CD8-positive, alpha-beta memory T cell (primary cell): Measurements from ENCODE around the gene IGSF3. TPM values are rescaled to one million over a fixed set of nuclear protein-coding genes. Genes with fewer than 3 reads are reported as not detected.

Experiments used
- CTCF ChIA-PET: fragments of 350-600 bp; sonication (Branson Sonifier 250); formaldehyde crosslinking; loops from one replicate; lab custom pipeline; 2021; ENCODE audit warnings: antibody characterized with exemption; lab: Charles Lee
- POLR2A ChIA-PET: fragments of 350-600 bp; sonication (Branson Sonifier 250); formaldehyde crosslinking; loops from one replicate; lab custom pipeline; 2021; ENCODE audit warnings: antibody characterized with exemption; lab: Charles Lee
- DNase-seq, 5 donors: peaks; one replicate each; pipeline versions ENCODE4 v3.0.0 to v3.0.0-alpha.2; 2020 to 2022; ENCODE audit warnings: mixed read lengths in 1 of 5
- H3K27ac ChIP-seq: one replicate; pipeline ENCODE4 v1.7.0; 2013; ENCODE audit warnings: low read depth, mild to moderate bottlenecking, low read length, moderate library complexity
- H3K27me3 ChIP-seq: 2 replicates; pipeline ENCODE4 v1.7.0; 2013; ENCODE audit warnings: low read length, mild to moderate bottlenecking; ENCODE audit not compliant: insufficient read depth, poor library complexity, severe bottlenecking
- H3K36me3 ChIP-seq: 2 replicates; pipeline ENCODE4 v1.7.0; 2013; ENCODE audit warnings: mild to moderate bottlenecking, low read length, moderate library complexity; ENCODE audit not compliant: insufficient read depth
- H3K4me1 ChIP-seq: 2 replicates; pipeline ENCODE4 v1.7.0; 2013; ENCODE audit warnings: mild to moderate bottlenecking, low read length, moderate library complexity; ENCODE audit not compliant: insufficient read depth
- H3K4me3 ChIP-seq: 2 replicates; pipeline ENCODE4 v1.7.0; 2013; ENCODE audit warnings: mild to moderate bottlenecking, low read length
- H3K9me3 ChIP-seq: 2 replicates; pipeline ENCODE4 v1.7.0; 2013; ENCODE audit warnings: mild to moderate bottlenecking, low read length
- H3K27ac Mint-ChIP-seq, 8 donors: one replicate each; pipeline ENCODE4 v1.8.0; 2020 to 2021; ENCODE audit warnings: mixed read lengths in 8 of 8, mild to moderate bottlenecking in 6 of 8, inconsistent platforms in 3 of 8, moderate library complexity in 3 of 8
- H3K27me3 Mint-ChIP-seq, 2 donors: one replicate each; pipeline ENCODE4 v1.8.0; 2020 to 2021; ENCODE audit warnings: mixed read lengths in 2 of 2, mild to moderate bottlenecking in 1 of 2, moderate library complexity in 1 of 2
- H3K36me3 Mint-ChIP-seq, 3 donors: one replicate each; pipeline ENCODE4 v1.8.0; 2020 to 2021; ENCODE audit warnings: mixed read lengths in 3 of 3, inconsistent platforms in 1 of 3, mild to moderate bottlenecking in 1 of 3
- H3K4me1 Mint-ChIP-seq, 3 donors: one replicate each; pipeline ENCODE4 v1.8.0; 2020 to 2021; ENCODE audit warnings: mixed read lengths in 3 of 3, inconsistent platforms in 1 of 3, mild to moderate bottlenecking in 1 of 3
- H3K4me3 Mint-ChIP-seq, 7 donors: one replicate each; pipeline ENCODE4 v1.8.0; 2020 to 2021; ENCODE audit warnings: mixed read lengths in 7 of 7, mild to moderate bottlenecking in 6 of 7, moderate library complexity in 4 of 7, inconsistent platforms in 2 of 7
- H3K9me3 Mint-ChIP-seq, 5 donors: one replicate each; pipeline ENCODE4 v1.8.0; 2020 to 2022; ENCODE audit warnings: mixed read lengths in 5 of 5, mild to moderate bottlenecking in 3 of 5, moderate library complexity in 2 of 5, inconsistent platforms in 1 of 5
- polyA plus RNA-seq: library from polyadenylated mRNA; unstranded; fragments of 300-500 nt; fragmentation: Illumina TruSeq; gene quantifications from one replicate; pipeline ENCODE4 v1.2.3, GENCODE V29; 2021
- total RNA-seq, 2 experiments: library from RNA; stranded (reverse); gene quantifications; one replicate each; pipeline ENCODE4 v1.2.3, GENCODE V29; 2021

IGSF3 gene
- total and polyA plus RNA-seq, 3 experiments from 2014 or later = 1.8 to 2.0 TPM; not detected in 1

DNA sequence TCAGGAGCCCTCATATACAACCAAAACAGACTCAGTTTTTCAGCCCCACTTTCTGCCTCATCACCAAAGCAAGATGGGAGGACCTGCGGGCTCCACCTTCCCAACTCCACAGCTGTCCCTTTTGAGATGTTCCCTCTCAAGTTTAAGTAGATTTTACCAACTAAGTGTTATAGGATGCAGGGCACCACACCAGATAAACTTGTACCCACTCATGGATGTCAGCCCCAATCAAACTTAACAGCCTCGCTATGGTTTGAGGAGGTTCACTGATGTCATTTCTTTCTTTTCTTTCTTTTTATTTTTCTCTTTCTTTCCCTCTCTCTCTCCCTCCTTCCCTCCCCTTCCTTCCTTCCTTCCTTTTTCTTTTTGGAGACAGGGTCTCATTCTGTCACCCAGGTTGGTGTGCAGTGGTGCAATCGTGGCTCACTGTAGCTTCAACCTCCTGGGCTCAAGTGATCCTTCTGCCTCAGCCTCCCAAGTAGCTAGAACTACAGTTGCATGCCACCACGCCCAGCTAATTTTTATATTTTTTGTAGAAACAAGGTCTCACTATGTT is 110.1 kb downstream of the IGSF3 start:
- peaks cover 37% of the 10 kb centered on the region for H3K4me1 ChIP-seq
- no peaks in the 10 kb centered on the region for H3K36me3 ChIP-seq
- Mint-ChIP-seq H3K27ac (peak overlapping the region; percentile 62 to 89 (median 81)), H3K4me3 (peak overlapping the region in 4 of 7 donors; percentile 9 to 69 (median 44)), H3K27me3 (no peaks in the 10 kb centered on the region), H3K36me3 (peaks cover under 1 to 2% (median 2%) of the 10 kb centered on the region in 3 donors), H3K9me3 (peaks cover 0 to 1% (median under 1%) of the 10 kb centered on the region in 5 donors), H3K4me1 (peaks cover 75 to 94% (median 93%) of the 10 kb centered on the region in 3 donors)
- no peak for DNase-seq
- ChIA-PET POLR2A (interaction anchor here (0.7 to 1.4 kb wide), 3 partner anchors 19 to 1099 kb away, joined by 3 to 6 read pairs (median 6); no protein-coding TSS in a partner anchor), CTCF (interaction anchor here (1.2 to 2.1 kb wide), 3 partner anchors 12 to 17 kb away, joined by 3 to 9 read pairs (median 5); partner anchors contain the start of gene CD58)
- no peak overlapping the region for H3K4me3 ChIP-seq
- H3K9me3 ChIP-seq = no peaks in the 10 kb centered on the region
- H3K27me3 ChIP-seq = no peaks in the 10 kb centered on the region
- H3K27ac ChIP-seq = no peak overlapping the region

GRCh38 chr1:116556289-116557006 is 111.1 kb downstream of the IGSF3 start:
- ChIA-PET POLR2A (interaction anchor here (0.7 to 1.4 kb wide), 3 partner anchors 18 to 386 kb away, joined by 3 to 8 read pairs (median 6); no protein-coding TSS in a partner anchor), CTCF (interaction anchor here (0.7 to 1.5 kb wide), 4 partner anchors 13 to 39 kb away, joined by 3 to 5 read pairs (median 3); partner anchors contain the start of gene CD58)
- H3K4me1 Mint-ChIP-seq = peaks cover 75 to 94% (median 94%) of the 10 kb centered on the region in 3 donors
- Histone ChIP-seq H3K27ac (peak overlapping the region; percentile 44), H3K4me3 (no peak overlapping the region), H3K27me3 (no peaks in the 10 kb centered on the region), H3K9me3 (no peaks in the 10 kb centered on the region), H3K36me3 (no peaks in the 10 kb centered on the region), H3K4me1 (peaks cover 37% of the 10 kb centered on the region)
- DNase-seq = peak in 4 of 5 donors; percentile 53 to 87 (median 66)
- H3K36me3 Mint-ChIP-seq = no peaks in the 10 kb centered on the region
- H3K27me3 Mint-ChIP-seq = no peaks in the 10 kb centered on the region
- H3K27ac Mint-ChIP-seq = peak overlapping the region; percentile 73 to 89 (median 88)
- H3K9me3 Mint-ChIP-seq = no peaks in the 10 kb centered on the region
- peak overlapping the region; percentile 1 to 77 (median 55) for H3K4me3 Mint-ChIP-seq

DNA sequence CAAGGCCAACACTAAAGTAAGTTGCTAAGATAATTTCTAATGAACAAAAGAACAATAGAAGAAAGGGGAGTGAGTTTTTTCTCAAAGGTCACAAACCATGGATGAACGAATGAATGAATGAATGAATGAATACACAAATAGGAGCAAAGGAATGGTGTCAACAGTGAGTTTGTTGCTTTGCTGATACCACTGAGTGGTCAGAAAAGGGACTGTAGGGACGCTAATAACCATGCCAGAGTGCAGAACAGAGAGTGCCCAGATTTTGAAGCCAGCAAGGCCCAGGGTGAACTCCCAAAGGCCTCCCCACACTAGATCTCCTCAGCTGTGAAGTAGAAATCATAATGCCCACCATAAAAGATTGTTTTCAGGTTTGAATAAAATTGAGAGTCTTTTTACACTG is 112.6 kb downstream of the IGSF3 start:
- Mint-ChIP-seq H3K4me1 (peaks cover 76 to 93% (median 93%) of the 10 kb centered on the region in 3 donors), H3K4me3 (peak overlapping the region in 4 of 7 donors; percentile 17 to 75 (median 30)), H3K36me3 (peaks cover 0 to 2% (median 0%) of the 10 kb centered on the region in 3 donors), H3K27ac (peak overlapping the region; percentile 2 to 87 (median 75)), H3K9me3 (no peaks in the 10 kb centered on the region), H3K27me3 (no peaks in the 10 kb centered on the region)
- Histone ChIP-seq H3K9me3 (no peaks in the 10 kb centered on the region), H3K27me3 (no peaks in the 10 kb centered on the region), H3K4me1 (peaks cover 29% of the 10 kb centered on the region), H3K27ac (no peak overlapping the region), H3K4me3 (no peak overlapping the region), H3K36me3 (no peaks in the 10 kb centered on the region)
- no peak for DNase-seq
- POLR2A ChIA-PET = no interaction called here
- CTCF ChIA-PET = no interaction called here

DNA sequence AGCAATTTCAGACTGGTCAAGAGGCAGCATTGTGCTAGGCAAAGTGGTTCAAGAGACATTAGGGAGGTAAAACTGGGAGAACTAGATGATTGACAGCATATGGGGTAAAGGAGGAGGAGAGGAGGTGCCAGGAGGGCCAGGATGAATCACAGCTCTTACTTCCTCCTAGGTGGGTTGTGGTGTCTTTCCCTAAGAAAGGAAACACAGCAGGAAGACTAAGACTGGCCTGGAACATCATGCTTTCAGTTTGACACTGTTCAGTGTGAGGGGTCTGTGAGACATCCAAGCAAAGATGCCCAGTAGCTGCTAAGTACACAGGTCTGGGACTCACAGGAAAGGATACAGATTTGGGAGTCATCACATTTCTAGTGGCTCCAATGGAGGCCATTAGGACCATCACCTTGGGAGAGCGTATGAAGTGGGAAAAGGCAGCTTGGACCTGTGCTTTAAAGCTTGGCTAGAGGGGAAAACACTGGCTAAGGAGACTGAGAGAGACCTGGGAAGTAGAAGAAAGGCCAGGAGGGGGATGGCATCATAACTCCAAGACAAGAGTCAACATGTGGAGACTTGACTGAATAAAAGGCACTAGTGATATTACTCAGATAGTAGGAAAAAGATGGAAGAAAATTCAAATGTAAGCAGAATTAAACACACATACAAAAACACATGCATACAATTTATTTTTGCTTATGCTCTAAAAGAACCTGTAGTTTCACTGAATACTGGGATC is 114.0 kb downstream of the IGSF3 start:
- ChIA-PET POLR2A (no interaction called here), CTCF (no interaction called here)
- Histone ChIP-seq H3K9me3 (no peaks in the 10 kb centered on the region), H3K36me3 (no peaks in the 10 kb centered on the region), H3K4me3 (no peak overlapping the region), H3K27ac (no peak overlapping the region), H3K4me1 (peaks cover 17% of the 10 kb centered on the region), H3K27me3 (no peaks in the 10 kb centered on the region)
- H3K27ac Mint-ChIP-seq = peak overlapping the region in 6 of 8 donors; percentile 6 to 62 (median 35)
- peaks cover 0 to 2% (median 0%) of the 10 kb centered on the region in 3 donors for H3K36me3 Mint-ChIP-seq
- no peak for DNase-seq
- no peaks in the 10 kb centered on the region for H3K27me3 Mint-ChIP-seq
- peaks cover 68 to 91% (median 91%) of the 10 kb centered on the region in 3 donors for H3K4me1 Mint-ChIP-seq
- peak overlapping the region in 1 of 7 donors; percentile 20 for H3K4me3 Mint-ChIP-seq
- H3K9me3 Mint-ChIP-seq = no peaks in the 10 kb centered on the region

- H3K27me3 Mint-ChIP-seq = no peaks in the 10 kb centered on the region
- peak overlapping the region in 7 of 8 donors; percentile 2 to 74 (median 26) for H3K27ac Mint-ChIP-seq
- H3K9me3 Mint-ChIP-seq = no peaks in the 10 kb centered on the region
- no peaks in the 10 kb centered on the region for H3K9me3 ChIP-seq
- H3K4me3 Mint-ChIP-seq = no peak overlapping the region
- ChIA-PET POLR2A (no interaction called here), CTCF (interaction anchor here (0.7 to 1.3 kb wide), 3 partner anchors 22 to 31 kb away, joined by 3 to 4 read pairs (median 3); no protein-coding TSS in a partner anchor)
- H3K4me1 Mint-ChIP-seq = peaks cover 48 to 80% (median 79%) of the 10 kb centered on the region in 3 donors
- no peak overlapping the region for H3K27ac ChIP-seq
- H3K4me3 ChIP-seq = no peak overlapping the region
- H3K36me3 ChIP-seq = no peaks in the 10 kb centered on the region
- H3K4me1 ChIP-seq = no peaks in the 10 kb centered on the region
- DNase-seq = no peak
- no peaks in the 10 kb centered on the region for H3K27me3 ChIP-seq
- peaks cover 24 to 45% (median 25%) of the 10 kb centered on the region in 3 donors for H3K36me3 Mint-ChIP-seq
These were observed 121.1 kb downstream of the IGSF3 start for GRCh38 chr1:116546354-116546977.

- H3K9me3 ChIP-seq = no peaks in the 10 kb centered on the region
- peaks cover 41 to 77% (median 76%) of the 10 kb centered on the region in 3 donors for H3K4me1 Mint-ChIP-seq
- H3K27me3 Mint-ChIP-seq = no peaks in the 10 kb centered on the region
- H3K36me3 Mint-ChIP-seq = peaks cover 26 to 49% (median 29%) of the 10 kb centered on the region in 3 donors
- CTCF ChIA-PET = no interaction called here
- H3K4me3 Mint-ChIP-seq = no peak overlapping the region
- POLR2A ChIA-PET = no interaction called here
- H3K27ac ChIP-seq = no peak overlapping the region
- DNase-seq = no peak
- peak overlapping the region in 7 of 8 donors; percentile 30 to 83 (median 69) for H3K27ac Mint-ChIP-seq
- peaks cover 5% of the 10 kb centered on the region for H3K4me1 ChIP-seq
- no peaks in the 10 kb centered on the region for H3K36me3 ChIP-seq
- H3K9me3 Mint-ChIP-seq = no peaks in the 10 kb centered on the region
- H3K4me3 ChIP-seq = no peak overlapping the region
- no peaks in the 10 kb centered on the region for H3K27me3 ChIP-seq
These were observed 122.2 kb downstream of the IGSF3 start for GRCh38 chr1:116545359-116545705.

- H3K27me3 ChIP-seq = no peaks in the 10 kb centered on the region
- Mint-ChIP-seq H3K4me3 (no peak overlapping the region), H3K27me3 (no peaks in the 10 kb centered on the region), H3K36me3 (peaks cover 26 to 53% (median 29%) of the 10 kb centered on the region in 3 donors), H3K27ac (peak overlapping the region in 7 of 8 donors; percentile 30 to 83 (median 73)), H3K9me3 (no peaks in the 10 kb centered on the region), H3K4me1 (peaks cover 44 to 80% (median 78%) of the 10 kb centered on the region in 3 donors)
- peaks cover 10% of the 10 kb centered on the region for H3K4me1 ChIP-seq
- DNase-seq = no peak
- CTCF ChIA-PET = interaction anchor here (0.9 kb wide), 2 partner anchors 24 to 29 kb away, joined by 3 to 4 read pairs; no protein-coding TSS in a partner anchor
- H3K36me3 ChIP-seq = no peaks in the 10 kb centered on the region
- no peak overlapping the region for H3K27ac ChIP-seq
- H3K4me3 ChIP-seq = no peak overlapping the region
- POLR2A ChIA-PET = no interaction called here
- H3K9me3 ChIP-seq = no peaks in the 10 kb centered on the region
These were observed 122.8 kb downstream of the IGSF3 start for GRCh38 chr1:116544588-116545358.
